Activated gamma-delta T cell treated with anti-CD3 and anti-CD28 coated beads, Interleukin-2, amount 50 U/mL, for 16 hours (primary cell): ENCODE results near the gene CUX1.

Experiments
- DNase-seq: peaks from one replicate; pipeline ENCODE4 v3.0.0-alpha.2; 2020; ENCODE audit warnings: low read depth

CUX1 gene

GRCh38 chr7:102075553-102076135, 258.2 kb downstream of the CUX1 start:
- DNase-seq = no peak

- no peak for DNase-seq
These were observed 259.7 kb downstream of the CUX1 start for GRCh38 chr7:102077081-102077480.

GRCh38 chr7:102079140-102080018, 262.0 kb downstream of the CUX1 start:
- DNase-seq = no peak

- no peak for DNase-seq
These were observed 262.6 kb downstream of the CUX1 start for GRCh38 chr7:102080019-102080433.

- no peak for DNase-seq
These were observed 263.2 kb downstream of the CUX1 start for GRCh38 chr7:102080434-102081243.

GRCh38 chr7:102081244-102081627, 263.8 kb downstream of the CUX1 start:
- DNase-seq = no peak

- DNase-seq = no peak
These were observed 265.4 kb downstream of the CUX1 start for GRCh38 chr7:102082693-102083368.

GRCh38 chr7:102085218-102085772, 267.9 kb downstream of the CUX1 start:
- no peak for DNase-seq

- no peak for DNase-seq
These were observed 272.0 kb downstream of the CUX1 start for GRCh38 chr7:102089175-102090098.

- no peak for DNase-seq
These were observed 276.3 kb downstream of the CUX1 start for GRCh38 chr7:102093599-102094315.

GRCh38 chr7:102094316-102094650, 276.9 kb downstream of the CUX1 start:
- no peak for DNase-seq

GRCh38 chr7:102095321-102096011, 278.0 kb downstream of the CUX1 start:
- no peak for DNase-seq

- DNase-seq = no peak
These were observed 278.5 kb downstream of the CUX1 start for GRCh38 chr7:102096012-102096332.

- no peak for DNase-seq
These were observed 279.4 kb downstream of the CUX1 start for GRCh38 chr7:102096706-102097427.

- DNase-seq = no peak
These were observed 280.3 kb downstream of the CUX1 start for GRCh38 chr7:102097601-102098161.

GRCh38 chr7:102098986-102099385, 281.6 kb downstream of the CUX1 start:
- no peak for DNase-seq

GRCh38 chr7:102099474-102099873, 282.0 kb downstream of the CUX1 start:
- no peak for DNase-seq

GRCh38 chr7:102101111-102101551, 283.7 kb downstream of the CUX1 start:
- no peak for DNase-seq

- no peak for DNase-seq
These were observed 284.5 kb downstream of the CUX1 start for GRCh38 chr7:102101926-102102325.
